Endometrial microvascular endothelial cells (primary cell): ENCODE data around the gene ASB10. TPM values are rescaled to one million over a fixed set of nuclear protein-coding genes. Genes with fewer than 3 reads are reported as not detected.

ENCODE experiments used
- in situ Hi-C: cut with HindIII; loops from 2 replicates; pipeline ENCODE4 v1.10.0; 2017; ENCODE audit warnings: low sequenced_read_pairs, low pct_unique_long_range_greater_than_20kb; ENCODE audit errors: inconsistent ontology term
- total RNA-seq: library from RNA; depleted of rRNA; stranded (reverse); fragments of >200 nt; gene quantifications from one replicate; pipeline ENCODE4 v1.2.3, GENCODE V29; 2015; ENCODE audit errors: inconsistent ontology term

The ASB10 gene
- total RNA-seq, 1 donor from 2014 or later: not detected

DNA sequence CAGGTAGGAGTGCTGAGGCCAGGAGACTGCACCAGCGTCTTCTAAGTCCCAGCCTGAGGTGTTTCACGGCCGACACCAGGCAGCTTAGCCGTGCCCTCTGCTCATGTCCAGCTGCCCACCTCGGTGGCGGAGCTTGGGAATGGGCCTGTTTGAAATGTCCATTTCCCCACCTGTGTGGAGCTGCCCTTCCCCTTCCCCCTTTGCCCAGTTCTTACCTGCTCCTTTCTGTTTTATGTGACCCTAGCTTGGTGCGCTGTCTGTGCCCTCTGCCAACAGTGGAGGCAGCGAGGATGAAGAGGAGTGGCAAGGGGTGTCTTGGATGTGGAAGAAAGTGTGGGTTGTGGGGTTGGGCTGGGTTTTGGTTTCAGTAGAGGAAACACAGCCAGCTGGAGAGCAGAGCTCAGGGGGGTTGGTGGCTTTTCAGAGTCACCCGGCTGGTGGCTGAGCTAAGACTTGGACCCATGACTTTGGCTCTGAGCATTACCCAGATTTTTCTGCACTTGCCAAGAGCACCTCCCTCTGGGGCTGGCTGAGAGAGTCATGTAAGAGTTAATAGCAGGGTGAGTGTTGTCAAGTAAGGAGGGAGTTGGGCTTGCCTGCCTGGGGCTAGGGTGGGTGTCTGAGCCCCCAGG, 57.0 kb downstream of the ASB10 start:
- in situ Hi-C loops: no loop called here

DNA sequence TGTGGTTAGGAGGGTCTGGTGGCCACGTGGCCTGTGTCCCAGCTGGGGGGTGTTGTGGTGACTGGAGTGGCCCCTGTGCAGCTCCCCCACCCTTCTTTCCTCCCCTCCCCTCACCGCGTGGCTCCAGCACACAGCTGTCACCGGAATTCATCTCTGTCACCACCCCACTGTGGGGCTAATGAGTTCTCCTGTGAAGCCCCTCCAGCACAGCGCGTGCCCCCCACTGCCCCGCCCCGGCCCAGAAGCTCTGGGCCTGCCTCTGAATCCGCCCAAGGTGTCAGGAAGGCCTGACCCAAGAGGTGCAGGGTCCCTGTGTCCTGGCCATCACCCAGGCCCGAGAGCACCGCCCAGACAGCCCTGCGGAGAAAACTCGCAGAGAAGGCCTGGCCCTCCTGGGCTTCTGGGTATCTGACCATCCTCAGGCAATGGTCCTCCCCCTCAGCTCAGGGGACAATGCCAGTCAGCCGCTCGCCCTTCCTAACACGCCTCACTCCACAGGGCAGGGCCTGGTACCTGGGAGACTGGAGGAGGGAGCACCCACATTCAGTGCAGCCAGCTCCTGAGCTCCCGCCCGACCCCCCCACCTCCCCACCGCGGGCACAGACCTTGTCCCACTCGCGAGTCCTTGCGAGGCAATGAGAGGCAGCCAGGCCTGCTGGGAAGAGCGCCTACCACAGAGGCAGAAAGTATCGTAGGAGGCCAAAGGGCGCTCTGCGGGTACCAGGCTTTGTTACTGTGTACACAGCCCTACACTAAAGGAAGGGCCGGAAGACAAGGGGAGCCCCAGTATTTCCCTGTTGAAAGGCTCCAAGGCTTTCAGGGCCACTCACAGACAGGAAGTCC, 57.7 kb downstream of the ASB10 start:
- in situ Hi-C loops: no loop called here

DNA sequence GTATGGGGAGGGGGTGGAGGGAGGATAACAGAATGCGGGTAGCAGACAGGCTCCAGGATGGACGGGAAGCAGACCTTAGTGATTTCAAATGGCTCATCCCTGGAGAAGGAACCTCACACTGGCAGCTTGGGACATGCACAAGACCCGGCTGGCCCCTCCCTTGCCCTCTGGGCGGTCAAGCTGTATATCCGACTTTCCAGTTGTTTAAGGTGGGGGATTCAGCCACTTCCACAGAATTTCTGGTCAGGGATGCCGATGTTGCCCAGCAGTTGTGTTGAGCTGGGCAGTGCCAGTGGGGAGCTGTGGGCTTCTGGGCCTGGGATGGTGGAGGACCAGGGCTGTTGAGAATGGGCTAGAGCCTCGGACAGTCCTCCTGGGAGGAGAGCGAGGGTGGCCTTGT, 58.3 kb downstream of the ASB10 start:
- in situ Hi-C loops: no loop called here

DNA sequence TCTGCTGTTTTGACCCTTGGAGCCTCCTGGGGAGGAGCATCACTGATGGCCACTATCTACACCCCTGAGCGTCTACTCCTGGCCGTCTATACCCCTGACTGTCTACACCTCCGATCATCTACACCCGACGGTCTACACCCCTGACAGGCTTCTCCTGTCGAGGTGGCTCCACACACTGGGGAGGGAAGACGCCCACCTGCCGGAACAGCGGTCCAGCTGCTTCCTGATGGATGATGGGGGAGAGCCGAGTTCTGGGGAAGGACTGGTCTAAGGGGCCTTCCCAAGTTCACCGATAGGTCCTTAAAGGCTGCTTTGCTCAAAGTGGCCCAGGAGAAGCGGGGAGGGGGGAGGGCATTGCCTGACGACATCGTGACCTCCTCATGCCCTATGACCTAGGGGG, 58.9 kb downstream of the ASB10 start:
- in situ Hi-C loops: no loop called here

DNA sequence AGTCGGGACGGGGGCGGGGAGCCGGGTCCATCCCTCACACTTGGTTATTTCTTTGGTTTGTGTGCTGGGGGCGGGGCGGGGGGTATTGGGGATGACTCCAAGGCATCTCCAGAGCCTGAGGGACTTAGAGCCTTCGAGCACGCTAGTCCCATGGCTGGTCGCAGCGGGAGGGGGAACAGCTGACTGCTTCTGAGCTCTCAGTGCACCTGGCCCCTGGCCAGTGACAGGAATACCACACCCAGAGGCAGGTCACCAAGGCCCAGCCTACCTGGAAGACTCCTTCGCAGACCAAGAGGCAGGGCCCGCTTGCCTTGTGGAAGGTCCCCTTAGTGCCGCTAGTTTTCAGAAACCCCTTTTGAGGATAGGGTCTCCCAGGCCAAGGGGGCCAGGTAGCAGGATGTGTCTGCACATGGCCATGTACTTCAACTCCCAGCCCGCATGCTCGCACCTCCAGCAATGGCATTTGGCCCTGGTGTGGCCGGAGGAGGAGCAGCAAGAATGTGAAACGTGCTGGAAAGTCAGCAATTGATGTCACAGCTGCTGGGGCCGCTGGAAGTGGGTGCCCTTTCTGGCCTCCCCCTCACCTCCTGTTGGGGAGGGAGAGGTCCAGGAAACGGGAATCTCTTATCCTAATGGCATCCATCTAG, 60.4 kb downstream of the ASB10 start:
- in situ Hi-C loops: no loop called here

DNA sequence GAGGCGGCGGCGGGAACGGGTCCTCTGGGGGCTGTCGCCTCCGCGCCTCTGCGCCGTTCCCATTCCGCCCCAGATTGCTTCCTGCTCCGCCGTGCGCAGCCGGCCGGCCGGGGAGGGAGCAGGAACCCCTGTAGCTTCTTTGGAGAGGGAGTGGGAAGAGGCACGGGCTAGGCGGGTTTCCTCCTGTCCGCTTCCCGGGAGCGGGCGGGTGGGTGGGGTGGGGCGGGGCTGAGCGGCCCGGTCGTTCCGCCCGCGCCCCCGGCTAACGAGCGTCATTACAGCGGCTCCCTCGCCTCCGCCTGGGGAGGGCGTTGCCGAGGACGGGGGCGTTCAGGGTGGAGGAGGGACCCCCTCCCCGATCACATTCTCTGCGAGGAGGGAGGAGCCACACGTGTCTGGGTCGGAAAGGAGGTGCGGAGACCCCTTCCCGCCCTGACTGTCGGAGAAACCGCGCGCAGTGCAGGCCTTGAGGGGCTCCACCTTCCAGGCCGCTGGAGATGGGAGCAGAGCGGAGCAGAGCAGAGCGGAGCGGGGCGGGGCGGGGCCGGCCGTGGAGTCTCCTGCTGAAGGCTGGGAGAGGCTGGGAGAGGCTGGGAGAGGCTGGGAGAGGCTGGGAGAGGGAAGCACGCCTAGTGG, 61.1 kb downstream of the ASB10 start:
- in situ Hi-C loops: no loop called here

Other genes with a start within 250 kb of the ASB10 start
- not detected for gene KCNH2, start 208.9 kb downstream of the ASB10 start, total RNA-seq
- gene NOS3, start 196.2 kb downstream of the ASB10 start, total RNA-seq: 37.4 TPM
- gene ATG9B, start 162.8 kb downstream of the ASB10 start, total RNA-seq: not detected
- 53.2 TPM for gene ABCB8, start 158.8 kb downstream of the ASB10 start, total RNA-seq
- 0.56 TPM for gene ASIC3, start 138.7 kb downstream of the ASB10 start, total RNA-seq
- 10.5 TPM for gene CDK5, start 129.4 kb downstream of the ASB10 start, total RNA-seq
- 212 TPM for gene SLC4A2, start 127.7 kb downstream of the ASB10 start, total RNA-seq
- gene FASTK, start 106.4 kb downstream of the ASB10 start, total RNA-seq: 95.0 TPM
- 40.5 TPM for gene TMUB1, start 103.8 kb downstream of the ASB10 start, total RNA-seq
- gene AGAP3, start 100.8 kb downstream of the ASB10 start, total RNA-seq: 52.1 TPM
- not detected for gene GBX1, start 19.6 kb downstream of the ASB10 start, total RNA-seq
- gene H2BK1, start 23.2 kb upstream of the ASB10 start, total RNA-seq: not detected
- gene ABCF2, start 40.0 kb upstream of the ASB10 start, total RNA-seq: 89.1 TPM
- gene CHPF2, start 45.2 kb upstream of the ASB10 start, total RNA-seq: 70.0 TPM
- 2.9 TPM for gene SMARCD3, start 61.4 kb upstream of the ASB10 start, total RNA-seq
- 30.9 TPM for gene NUB1, start 154.6 kb upstream of the ASB10 start, total RNA-seq
- not detected for gene WDR86, start 222.8 kb upstream of the ASB10 start, total RNA-seq